ENCODE results near the gene TSPAN5. TPM values are rescaled to one million over a fixed set of nuclear protein-coding genes. Genes with fewer than 3 reads are reported as not detected.
"Not testable (repeated sequence)": the region's sequence is repeated elsewhere in the genome, so short reads cannot be mapped to it uniquely, and the experiment has no call there.

TSPAN5 gene
- polyA plus RNA-seq, 3 donors: 0.76 to 2.0 (median 1.4) TPM

DNA sequence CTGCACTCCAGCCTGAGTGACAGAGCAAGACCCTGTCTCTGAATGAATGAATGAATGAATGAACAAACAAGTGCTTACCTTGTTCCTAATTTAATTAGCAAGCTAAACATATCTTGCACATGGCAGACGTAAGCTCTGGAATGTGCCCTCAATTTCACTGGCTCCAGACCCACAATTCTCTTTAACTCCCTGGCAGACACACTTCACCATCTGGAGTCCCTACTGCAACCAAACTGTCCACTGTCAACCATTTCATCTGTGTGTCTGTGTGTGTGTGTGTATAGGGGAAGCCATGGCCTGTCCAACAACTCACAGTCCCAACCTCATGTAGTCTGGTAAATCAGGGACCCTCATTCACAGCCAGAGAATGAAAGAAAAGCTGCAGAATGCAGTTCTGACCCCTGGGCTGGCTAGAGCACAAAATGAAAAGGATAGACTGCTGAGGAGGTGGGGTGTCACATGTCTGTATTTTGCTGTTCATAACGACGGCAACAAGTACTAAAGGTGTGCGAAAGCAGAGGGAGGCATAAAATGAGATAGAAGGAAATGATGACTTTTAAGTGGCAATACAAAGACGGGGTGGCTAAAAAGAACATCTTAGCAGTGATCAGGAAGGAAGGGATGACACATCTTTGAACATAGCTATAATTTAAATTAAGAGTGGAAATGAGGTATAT is 114.1 kb downstream of the TSPAN5 start:
- 81 to 91% (median 86%) methylated on average over 5 of the region's 5 CpGs for WGBS, 3 donors
- no peak overlapping the region for H3K27ac ChIP-seq (ENCODE audit: low read depth, low read length)

- no peak overlapping the region for H3K27ac ChIP-seq (ENCODE audit: low read depth, low read length)
- WGBS, 3 donors: 86 to 98% (median 94%) methylated on average over 2 of the region's 2 CpGs
Observed at GRCh38 chr4:98542011-98542410, 116.4 kb downstream of the TSPAN5 start.

DNA sequence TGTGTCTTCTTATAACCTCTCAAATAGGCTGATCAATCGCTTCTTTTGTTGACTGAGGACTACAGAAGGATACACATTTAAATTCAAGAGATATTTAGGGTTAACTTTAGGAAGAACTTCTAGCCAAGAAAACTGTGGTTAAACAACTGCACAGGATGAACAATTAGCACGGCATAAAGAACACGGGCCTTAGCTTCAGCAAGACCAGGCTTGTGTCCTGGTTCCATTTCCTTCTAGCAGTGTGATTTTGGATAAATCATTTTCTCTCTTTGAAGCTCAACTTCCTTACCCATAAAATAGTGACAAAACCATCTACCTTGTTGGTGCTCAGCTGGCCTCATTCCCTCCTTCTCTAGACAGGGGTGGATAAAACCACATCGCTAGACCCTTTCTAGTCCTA is 117.6 kb downstream of the TSPAN5 start:
- H3K27ac ChIP-seq (ENCODE audit: low read depth, low read length): no peak overlapping the region
- 71 to 88% (median 82%) methylated on average over 4 of the region's 4 CpGs for WGBS, 3 donors

DNA sequence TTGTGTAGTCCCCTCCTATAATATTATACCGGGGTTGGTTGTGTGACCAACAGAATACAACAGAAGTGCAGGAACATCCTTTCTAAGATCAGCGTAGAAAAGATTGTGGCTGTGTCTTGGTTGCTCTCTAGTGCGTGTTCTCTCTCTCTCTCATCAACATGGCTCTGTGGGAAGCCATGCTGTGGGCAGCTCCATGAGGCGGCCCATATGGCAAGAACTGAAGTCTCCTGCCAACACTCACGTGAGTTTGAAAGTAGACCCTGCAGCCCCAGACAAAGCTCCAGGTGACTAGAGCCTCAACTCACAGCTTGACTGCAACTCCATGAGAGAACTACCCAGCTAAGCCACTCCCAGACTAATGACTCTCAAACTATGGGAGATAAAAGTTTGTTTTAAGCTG is 118.7 kb downstream of the TSPAN5 start:
- H3K27ac ChIP-seq (ENCODE audit: low read depth, low read length): no peak overlapping the region
- WGBS, 3 donors: 90 to 100% (median 96%) methylated on average over 5 of the region's 5 CpGs

GRCh38 chr4:98539299-98539698 is 119.1 kb downstream of the TSPAN5 start:
- no peak overlapping the region for H3K27ac ChIP-seq (ENCODE audit: low read depth, low read length)
- WGBS, 3 donors: 97 to 100% (median 100%) methylated on average over 1 of the region's 1 CpG

DNA sequence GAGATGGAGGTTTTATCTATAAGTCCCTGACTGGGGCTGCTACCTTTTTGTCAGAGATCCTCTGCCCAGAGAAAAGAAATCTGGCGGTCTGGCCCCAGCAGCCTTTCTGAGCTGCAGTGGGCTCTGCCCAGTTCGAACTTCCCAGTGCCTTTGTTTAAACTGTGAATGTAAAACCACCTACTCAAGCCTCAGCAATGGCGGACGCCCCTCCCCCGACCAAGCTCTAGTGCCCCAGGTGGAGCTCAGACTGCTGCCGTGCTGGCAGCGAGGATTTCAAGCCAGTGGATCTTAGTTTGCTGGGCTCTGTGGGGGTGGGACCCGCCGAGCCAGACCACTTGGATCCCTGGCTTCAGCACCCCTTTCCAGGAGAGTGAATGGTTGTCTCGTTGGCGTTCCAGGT is 121.8 kb downstream of the TSPAN5 start:
- no peak overlapping the region for H3K27ac ChIP-seq (ENCODE audit: low read depth, low read length)
- WGBS, 3 donors: 88 to 95% (median 94%) methylated on average over 11 of the region's 11 CpGs

DNA sequence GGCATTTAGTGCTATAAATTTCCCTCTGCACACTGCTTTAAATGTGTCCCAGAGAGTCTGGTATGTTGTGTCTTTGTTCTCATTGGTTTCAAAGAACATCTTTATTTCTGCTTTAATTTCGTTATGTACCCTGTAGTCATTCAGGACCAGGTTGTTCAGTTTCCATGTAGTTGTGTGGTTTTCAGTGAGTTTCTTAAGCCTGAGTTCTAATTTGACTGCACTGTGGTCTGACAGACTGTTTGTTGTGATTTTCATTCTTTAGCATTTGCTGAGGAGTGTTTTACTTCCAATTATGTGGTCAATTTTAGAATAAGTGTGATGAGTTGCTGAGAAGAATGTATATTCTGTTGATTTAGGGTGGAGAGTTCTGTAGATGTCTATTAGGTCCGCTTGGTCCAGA is 124.3 kb downstream of the TSPAN5 start:
- 91 to 94% (median 93%) methylated on average over 2 of the region's 2 CpGs for WGBS, 3 donors
- H3K27ac ChIP-seq (ENCODE audit: low read depth, low read length): not testable (repeated sequence)

GRCh38 chr4:98530572-98530971 is 127.8 kb downstream of the TSPAN5 start:
- no peak overlapping the region for H3K27ac ChIP-seq (ENCODE audit: low read depth, low read length)

DNA sequence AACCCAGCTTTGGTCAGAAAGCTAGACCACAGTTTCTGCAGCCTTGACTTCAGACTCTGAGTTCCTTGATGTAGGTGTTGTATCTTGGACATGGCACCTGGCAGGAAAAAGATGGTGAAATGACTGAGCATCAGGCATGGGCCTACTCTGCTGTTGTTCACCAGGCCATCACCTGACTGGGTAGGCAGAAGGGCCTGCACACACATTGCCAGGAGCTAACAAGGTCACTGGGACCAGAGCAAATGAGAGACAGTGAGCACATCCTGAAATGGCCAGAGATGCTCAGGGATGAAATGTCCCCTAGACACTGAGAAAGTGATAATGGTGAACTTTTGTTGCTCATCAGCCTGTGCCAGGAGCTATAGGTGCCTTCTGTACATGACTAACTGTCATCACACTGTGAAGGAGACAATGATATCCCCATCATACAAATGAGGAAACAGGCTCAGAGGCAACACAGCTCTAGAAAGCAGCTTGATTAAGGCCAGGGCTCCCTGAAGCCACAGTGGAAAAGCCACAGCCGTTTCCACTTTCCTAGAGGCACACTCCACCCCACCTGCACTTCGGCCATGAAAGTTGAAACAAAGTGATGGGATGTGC is 128.3 kb downstream of the TSPAN5 start:
- no peak overlapping the region for H3K27ac ChIP-seq (ENCODE audit: low read depth, low read length)
- WGBS, 3 donors: 77 to 89% (median 78%) methylated on average over 2 of the region's 2 CpGs

More at GRCh38 chr4:98530572-98530971, 127.8 kb downstream of the TSPAN5 start:
- WGBS, 3 donors: 94 to 96% (median 95%) methylated on average over 3 of the region's 3 CpGs

DNA sequence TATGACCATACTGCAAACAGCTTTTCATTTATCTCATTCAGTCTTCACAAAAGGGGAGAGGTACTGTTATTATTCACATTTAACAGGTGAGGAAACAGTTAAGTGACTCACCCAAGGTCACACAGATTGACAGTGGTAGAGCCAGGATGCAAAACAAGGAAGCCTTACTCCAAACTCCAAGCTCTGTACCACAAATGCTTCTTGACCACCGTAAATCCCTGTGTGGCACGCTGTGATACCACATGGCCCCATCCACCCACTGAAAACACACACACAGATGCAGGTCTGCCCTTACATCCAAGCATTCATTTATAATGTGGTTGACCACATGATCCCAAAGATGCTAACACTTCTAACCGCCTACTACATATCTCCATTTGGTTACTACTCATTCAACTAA is 129.5 kb downstream of the TSPAN5 start:
- WGBS, 3 donors: 93 to 95% (median 94%) methylated on average over 3 of the region's 3 CpGs
- no peak overlapping the region for H3K27ac ChIP-seq (ENCODE audit: low read depth, low read length)

DNA sequence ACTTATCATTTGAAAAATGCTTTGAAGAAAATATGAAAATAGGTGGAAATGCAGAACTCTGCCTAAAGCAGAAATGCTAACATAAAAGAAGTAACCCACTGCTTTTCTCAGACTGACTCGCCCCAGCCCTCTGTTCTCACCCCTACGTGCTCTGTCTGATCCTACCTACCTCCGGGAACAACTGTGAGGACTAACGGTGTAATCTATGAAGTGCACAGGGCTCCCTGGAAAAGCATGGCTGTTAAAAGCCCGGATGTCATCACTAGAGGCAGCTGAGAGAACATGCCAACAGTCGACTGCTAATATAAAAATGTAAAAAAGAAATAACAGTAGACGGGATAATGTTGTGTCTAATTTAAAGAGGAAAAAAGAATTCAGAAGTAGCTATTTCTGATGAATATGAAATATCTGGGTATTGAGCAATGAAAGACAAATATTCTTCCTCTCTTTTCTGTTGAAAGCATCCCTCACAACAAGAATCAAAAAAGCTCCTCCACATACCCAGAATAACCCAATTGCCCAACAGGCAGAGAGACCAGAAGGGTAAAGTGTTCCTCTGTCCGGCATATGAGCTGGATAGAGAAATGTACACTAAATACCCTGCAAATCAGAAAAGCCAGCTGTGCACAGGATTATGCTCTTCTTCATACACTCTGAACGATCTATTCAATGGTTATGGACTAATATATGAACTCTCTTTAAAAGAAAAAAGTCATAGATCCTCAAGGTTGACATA is 130.7 kb downstream of the TSPAN5 start:
- no peak overlapping the region for H3K27ac ChIP-seq (ENCODE audit: low read depth, low read length)
- 67 to 86% (median 69%) methylated on average over 9 of the region's 9 CpGs for WGBS, 3 donors

- H3K27ac ChIP-seq (ENCODE audit: low read depth, low read length): no peak overlapping the region
- 48 to 69% (median 66%) methylated on average over 4 of the region's 4 CpGs for WGBS, 3 donors
Observed at GRCh38 chr4:98524230-98524629, 134.2 kb downstream of the TSPAN5 start.

DNA sequence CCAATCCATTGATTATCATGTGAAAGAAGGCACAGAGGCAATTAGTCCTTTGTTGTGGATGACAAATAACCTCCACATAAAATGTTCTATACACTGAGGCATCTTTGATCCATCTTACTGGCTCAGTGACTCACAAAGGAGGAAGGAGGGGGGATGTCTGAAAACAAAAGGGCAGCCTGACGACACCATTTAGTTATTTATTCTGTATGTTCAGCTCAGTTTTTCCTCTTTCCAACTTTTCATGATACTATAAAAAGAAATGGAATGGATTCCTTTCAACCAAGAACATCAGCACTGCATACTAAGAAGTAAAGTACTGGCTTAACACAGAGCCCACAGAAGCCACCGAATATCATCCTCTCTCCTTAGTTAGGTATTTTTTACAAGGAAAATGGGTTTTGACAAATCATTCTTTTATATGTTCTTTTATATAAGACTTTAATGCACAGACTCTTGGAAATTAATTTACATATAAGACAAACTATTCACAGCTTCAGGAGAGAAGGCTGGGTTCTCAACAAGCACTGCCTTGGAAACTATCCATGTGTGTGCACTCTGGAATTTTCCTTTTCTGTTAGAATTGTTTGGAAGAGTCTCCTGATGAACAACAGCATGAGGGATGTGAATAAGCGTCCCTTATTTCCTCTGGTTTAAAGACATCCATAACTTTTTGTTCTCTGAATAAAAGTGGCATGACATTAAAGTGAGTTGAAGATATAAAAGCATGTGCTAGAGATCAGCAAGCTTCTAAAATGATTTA is 135.6 kb downstream of the TSPAN5 start:
- H3K27ac ChIP-seq (ENCODE audit: low read depth, low read length): no peak overlapping the region
- 62 to 80% (median 70%) methylated on average over 3 of the region's 3 CpGs for WGBS, 3 donors

DNA sequence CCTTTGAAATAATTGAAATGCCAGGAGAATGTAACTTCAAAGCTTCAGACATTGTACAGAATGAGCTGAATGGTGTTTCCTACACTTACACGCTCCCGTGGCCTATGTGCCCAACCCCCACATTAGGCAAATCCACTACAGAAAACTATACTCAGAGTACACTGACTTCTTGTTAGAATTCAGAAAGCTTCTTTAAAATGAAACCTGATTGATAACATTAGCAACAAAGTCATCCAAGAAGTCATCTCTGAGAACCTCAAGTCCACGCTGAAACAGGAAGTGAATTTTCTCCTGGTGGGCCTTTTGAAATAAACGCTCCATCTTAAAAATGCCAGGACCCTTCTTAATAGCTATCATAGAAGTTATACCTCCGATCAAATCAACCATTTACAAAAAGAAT is 136.3 kb downstream of the TSPAN5 start:
- 40 to 85% (median 66%) methylated on average over 5 of the region's 5 CpGs for WGBS, 3 donors

DNA sequence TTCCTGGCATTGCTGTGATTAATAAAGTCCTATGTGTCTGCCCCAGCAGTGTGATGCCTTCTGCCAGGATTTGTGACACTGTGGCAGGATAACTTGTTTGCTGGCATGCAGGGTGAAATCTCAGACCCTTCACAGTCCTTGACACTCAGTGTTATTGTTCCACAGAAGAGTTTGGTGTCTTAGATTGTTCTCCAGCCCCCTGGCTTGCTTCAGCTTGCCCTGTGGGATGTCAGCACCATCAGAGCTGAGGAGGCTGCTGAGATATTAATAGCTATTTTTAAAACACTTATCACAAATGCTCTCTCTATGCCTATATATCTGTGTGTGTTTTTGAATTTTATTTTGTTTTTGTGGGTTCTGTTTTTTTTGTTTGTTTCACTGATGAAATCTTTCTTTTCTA is 136.9 kb downstream of the TSPAN5 start:
- no peak overlapping the region for H3K27ac ChIP-seq (ENCODE audit: low read depth, low read length)

More for the DNA sequence above, 136.3 kb downstream of the TSPAN5 start:
- no peak overlapping the region for H3K27ac ChIP-seq (ENCODE audit: low read depth, low read length)

- WGBS, 3 donors: 70 to 81% (median 76%) methylated on average over 7 of the region's 7 CpGs
- no peak overlapping the region for H3K27ac ChIP-seq (ENCODE audit: low read depth, low read length)
Observed at GRCh38 chr4:98519268-98519977, 139.0 kb downstream of the TSPAN5 start.

DNA sequence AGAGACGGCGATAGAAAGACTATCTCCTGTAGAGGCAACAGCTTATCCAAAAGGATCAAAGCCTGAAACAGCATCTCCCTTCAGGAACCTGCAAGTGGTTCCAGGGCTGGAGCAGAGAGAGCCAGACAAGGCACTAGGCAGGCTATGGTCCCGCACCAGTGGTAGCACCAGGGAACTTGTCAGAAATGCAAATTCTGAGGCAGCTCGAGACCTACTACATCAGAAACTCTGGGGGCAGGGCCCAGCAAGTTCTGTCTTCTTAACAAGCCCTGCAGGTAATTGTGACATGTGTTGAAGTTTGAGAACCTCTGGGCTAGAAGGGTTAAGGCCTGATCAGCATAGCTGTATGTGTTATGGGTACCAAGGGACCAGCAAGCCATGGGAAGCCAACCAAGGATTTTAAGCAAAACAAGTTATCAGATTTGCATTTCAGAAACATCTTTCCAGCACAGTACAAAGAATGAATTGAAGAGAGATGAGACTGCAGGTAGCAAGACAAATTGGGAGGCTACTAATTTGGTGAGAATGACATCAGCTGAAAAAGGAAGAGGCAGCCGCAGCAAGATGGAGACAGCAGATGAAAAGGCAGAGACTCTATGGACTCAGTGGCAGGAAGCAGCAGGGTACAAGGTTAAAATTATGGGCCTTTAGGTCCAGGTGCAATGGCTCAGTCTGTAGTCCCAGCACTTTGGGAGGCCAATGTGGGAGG is 139.7 kb downstream of the TSPAN5 start:
- 82 to 91% (median 86%) methylated on average over 5 of the region's 5 CpGs for WGBS, 3 donors

More for the DNA sequence above, 139.7 kb downstream of the TSPAN5 start:
- H3K27ac ChIP-seq (ENCODE audit: low read depth, low read length): no peak overlapping the region
